Lung (tissue), 12 donors: ENCODE data around the gene CTPS1. TPM values are rescaled to one million over a fixed set of nuclear protein-coding genes. Genes with fewer than 3 reads are reported as not detected.

Experiments used
- ATAC-seq: fragments of 200-7000 bp; cut with Tn5 transposase; one replicate; pipeline ENCODE4 v1.9.1; 2020; ENCODE audit warnings: moderate number of reproducible peaks; ENCODE audit not compliant: insufficient read depth, low FRiP score
- DNase-seq, 3 donors: peaks; one replicate each; pipeline ENCODE4 v3.0.0-alpha.2; 2013 to 2017
- H3K27ac ChIP-seq, 2 donors: one replicate each; pipeline ENCODE4 v1.5.1; 2013; ENCODE audit warnings: mild to moderate bottlenecking in 2 of 2, moderate library complexity in 2 of 2, control low read depth in 1 of 2, inconsistent platforms in 1 of 2, low read depth in 1 of 2, low read length in 1 of 2
- H3K27me3 ChIP-seq, 3 donors: one replicate each; pipeline ENCODE4 v1.5.1; 2013; ENCODE audit warnings: low read length in 2 of 3; ENCODE audit not compliant: control insufficient read depth in 3 of 3, insufficient read depth in 3 of 3
- H3K36me3 ChIP-seq, 4 donors: one replicate each; pipeline ENCODE4 v1.5.1; 2013; ENCODE audit warnings: low read length in 4 of 4, mild to moderate bottlenecking in 1 of 4, moderate library complexity in 1 of 4; ENCODE audit not compliant: control insufficient read depth in 4 of 4, insufficient read depth in 4 of 4
- H3K4me1 ChIP-seq, 5 donors: one replicate each; pipeline ENCODE4 v1.5.1; 2013; ENCODE audit warnings: low read length in 5 of 5, mild to moderate bottlenecking in 2 of 5, moderate library complexity in 1 of 5; ENCODE audit not compliant: control insufficient read depth in 5 of 5, insufficient read depth in 5 of 5
- H3K4me3 ChIP-seq: one replicate; pipeline ENCODE4 v1.5.1; 2013; ENCODE audit warnings: mild to moderate bottlenecking, control low read depth, moderate library complexity
- H3K9ac ChIP-seq, 2 donors: one replicate each; pipeline ENCODE4 v1.5.1; 2013; ENCODE audit warnings: low read length in 2 of 2, control low read depth in 1 of 2; ENCODE audit not compliant: insufficient read depth in 1 of 2
- H3K9me3 ChIP-seq, 4 donors: one replicate each; pipeline ENCODE4 v1.5.1; 2013; ENCODE audit warnings: low read length in 3 of 4, mild to moderate bottlenecking in 1 of 4, moderate library complexity in 1 of 4; ENCODE audit not compliant: control insufficient read depth in 4 of 4, insufficient read depth in 3 of 4
- CTCF ChIP-seq: IDR thresholded peaks from 2 replicates; pipeline ENCODE4 v1.5.1; 2012; ENCODE audit warnings: mild to moderate bottlenecking; ENCODE audit errors: control extremely low read depth, extremely low read depth
- WGBS, 2 donors: extraction: QIAGEN DNeasy Blood & Tissue Kit; methylation state at CpG; one replicate each; pipeline ENCODE4 v1.1.7; 2013; 5-methylcytosine and 5-hydroxymethylcytosine counted together
- polyA plus RNA-seq, 2 donors: library from polyadenylated mRNA; stranded (reverse); fragments of 200-250 nt; gene quantifications; one replicate each; pipeline ENCODE4 v1.2.1, GENCODE V29; 2013
- total RNA-seq, 2 donors: library from RNA; depleted of rRNA in 1 of 2; stranded (reverse); fragments of >200 nt in 1 of 2; gene quantifications; one replicate each; pipeline ENCODE4 v1.2.1, GENCODE V29; 2014 to 2021
- donor health status: control.
- donor health status: control.
- donor health status: Bipolar disorder and iron deficiency.
- donor health status: healthy.
- donor health status: DM: yes; HTN: yes; CAD: no.

Gene CTPS1
- total and polyA plus RNA-seq, 4 donors, result 10.6 to 26.0 (median 19.5) TPM

- ATAC-seq (no peak), DNase-seq (no peak)
- TF ChIP-seq CTCF, result no peak
- Histone ChIP-seq H3K27ac (no peak overlapping the region), H3K9me3 (no peaks in the 10 kb centered on the region), H3K4me1 (peaks cover 0 to 6% (median 0%) of the 10 kb centered on the region in 5 donors), H3K36me3 (peaks cover 2 to 25% (median 8%) of the 10 kb centered on the region in 4 donors), H3K27me3 (no peaks in the 10 kb centered on the region), H3K9ac (no peak overlapping the region), H3K4me3 (no peak overlapping the region)
- 65 to 77% methylated on average over 5 of the region's 5 CpGs for WGBS, 2 donors
Measured at GRCh38 chr1:41015281-41015896, 35.9 kb downstream of the CTPS1 start.

- no peak for TF ChIP-seq CTCF
- Histone ChIP-seq H3K36me3 (peaks cover 2 to 23% (median 4%) of the 10 kb centered on the region in 4 donors), H3K4me3 (no peak overlapping the region), H3K9me3 (no peaks in the 10 kb centered on the region), H3K27ac (no peak overlapping the region), H3K9ac (no peak overlapping the region), H3K4me1 (peaks cover 0 to 6% (median 2%) of the 10 kb centered on the region in 5 donors), H3K27me3 (no peaks in the 10 kb centered on the region)
- ATAC-seq (no peak), DNase-seq (no peak)
- WGBS, 2 donors, result 93 to 95% methylated on average over 13 of the region's 13 CpGs
Measured at GRCh38 chr1:41015897-41016470, 36.5 kb downstream of the CTPS1 start.

- H3K36me3 ChIP-seq, result peaks cover 0 to 14% (median under 1%) of the 10 kb centered on the region in 4 donors
- H3K9ac ChIP-seq, result no peak overlapping the region
- H3K4me1 ChIP-seq, result peaks cover 0 to 14% (median 9%) of the 10 kb centered on the region in 5 donors
- H3K4me3 ChIP-seq, result no peak overlapping the region
- DNase-seq, result no peak
- TF ChIP-seq CTCF, result no peak
- 97 to 98% methylated on average over 44 of the region's 44 CpGs for WGBS, 2 donors
- no peak for ATAC-seq
- no peak overlapping the region for H3K27ac ChIP-seq
- no peaks in the 10 kb centered on the region for H3K9me3 ChIP-seq
- H3K27me3 ChIP-seq, result no peaks in the 10 kb centered on the region
Measured at GRCh38 chr1:41017141-41018017, 37.9 kb downstream of the CTPS1 start.
